ENCODE results near the gene PRAME.

GRCh38 chr22:22521631-22522030, 37.4 kb downstream of the PRAME start:
- TF ChIP-seq CTCF (tag by site-specific recombination; IDR thresholded peaks at IDR 0.05) (no peak), ZXDB (tag by site-specific recombination; IDR thresholded peaks at IDR 0.05) (no peak), ZBTB8A (tag by site-specific recombination; IDR thresholded peaks at IDR 0.05) (no peak), REST (tag by site-specific recombination; IDR thresholded peaks at IDR 0.05) (no peak), ZNF37A (tag by site-specific recombination; IDR thresholded peaks at IDR 0.05) (no peak), ZNF10 (tag by site-specific recombination; IDR thresholded peaks at IDR 0.05) (no peak), ZNF530 (tag by site-specific recombination; IDR thresholded peaks at IDR 0.05; ENCODE audit: low read depth) (no peak), ZNF223 (tag by site-specific recombination; IDR thresholded peaks at IDR 0.05) (no peak), ZNF544 (tag by site-specific recombination; IDR thresholded peaks at IDR 0.05) (no peak), ZNF596 (tag by site-specific recombination; IDR thresholded peaks at IDR 0.05) (no peak)
